Fibroblast of the conjunctiva (primary cell): Measurements from ENCODE around the gene PRR33.

ENCODE experiments used
- DNase-seq: peaks from one replicate; pipeline ENCODE4 v3.0.0-alpha.2; 2010; ENCODE audit warnings: low read depth

Gene PRR33

GRCh38 chr11:1916132-1916985 is 24.7 kb upstream of the PRR33 start:
- no peak for DNase-seq

GRCh38 chr11:1915795-1916131 is 24.1 kb upstream of the PRR33 start:
- DNase-seq: no peak

GRCh38 chr11:1913271-1914060 is 21.8 kb upstream of the PRR33 start:
- no peak for DNase-seq

GRCh38 chr11:1912289-1912878 is 20.7 kb upstream of the PRR33 start:
- DNase-seq: no peak

- no peak for DNase-seq
Measured at GRCh38 chr11:1909524-1909923, 17.8 kb upstream of the PRR33 start.

GRCh38 chr11:1908618-1909017 is 16.9 kb upstream of the PRR33 start:
- DNase-seq: no peak

- no peak for DNase-seq
Measured at GRCh38 chr11:1906611-1907423, 15.1 kb upstream of the PRR33 start.

- no peak for DNase-seq
Measured at GRCh38 chr11:1906181-1906580, 14.5 kb upstream of the PRR33 start.

GRCh38 chr11:1899686-1900085 is 8.0 kb upstream of the PRR33 start:
- DNase-seq: no peak

- DNase-seq: no peak
Measured at GRCh38 chr11:1899090-1899489, 7.4 kb upstream of the PRR33 start.

- no peak for DNase-seq
Measured at GRCh38 chr11:1896923-1897322, 5.2 kb upstream of the PRR33 start.

- no peak for DNase-seq
Measured at GRCh38 chr11:1896468-1896867, 4.8 kb upstream of the PRR33 start.

- no peak for DNase-seq
Measured at GRCh38 chr11:1894759-1895158, 3.1 kb upstream of the PRR33 start.

- DNase-seq: no peak
Measured at GRCh38 chr11:1893581-1894359, 2.1 kb upstream of the PRR33 start.

- DNase-seq: no peak
Measured at GRCh38 chr11:1892558-1892957, 863 bp upstream of the PRR33 start.

GRCh38 chr11:1892116-1892515 is 421 bp upstream of the PRR33 start:
- no peak for DNase-seq

GRCh38 chr11:1890856-1891830 is 552 bp downstream of the PRR33 start:
- no peak for DNase-seq

- no peak for DNase-seq
Measured at GRCh38 chr11:1889941-1890855, 1.5 kb downstream of the PRR33 start.
